Activated CD8-positive, alpha-beta memory T cell treated with anti-CD3 and anti-CD28 coated beads, Interleukin-2, amount 10 ng/mL, durations not matched to agents 7 days and 5 days (primary cell): ENCODE results near the gene POM121C. TPM values are rescaled to one million over a fixed set of nuclear protein-coding genes. Genes with fewer than 3 reads are reported as not detected.
"Not testable (repeated sequence)": the region's sequence is repeated elsewhere in the genome, so short reads cannot be mapped to it uniquely, and the experiment has no call there.

ENCODE experiments used
- ATAC-seq: fragments of 150-1000 bp; cut with Tn5 transposase; one replicate; pipeline ENCODE4 v1.10.0; 2021; ENCODE audit warnings: moderate library complexity
- CTCF ChIA-PET: fragments of 350-600 bp; sonication (Branson Sonifier 250); formaldehyde crosslinking; loops from one replicate; lab custom pipeline; 2021; ENCODE audit warnings: antibody characterized with exemption; lab: Charles Lee
- DNase-seq: peaks from one replicate; pipeline ENCODE4 v3.0.0-alpha.2; 2020
- H3K27ac Mint-ChIP-seq: one replicate; pipeline ENCODE4 v1.8.0; 2021; ENCODE audit warnings: mild to moderate bottlenecking, mixed read lengths
- H3K27me3 Mint-ChIP-seq: one replicate; pipeline ENCODE4 v1.8.0; 2021; ENCODE audit warnings: mixed read lengths
- H3K36me3 Mint-ChIP-seq: one replicate; pipeline ENCODE4 v1.8.0; 2021; ENCODE audit warnings: mild to moderate bottlenecking, mixed read lengths
- H3K4me1 Mint-ChIP-seq: one replicate; pipeline ENCODE4 v1.8.0; 2021; ENCODE audit warnings: mixed read lengths
- H3K4me3 Mint-ChIP-seq: one replicate; pipeline ENCODE4 v1.8.0; 2021; ENCODE audit warnings: mild to moderate bottlenecking, moderate library complexity, mixed read lengths
- H3K9me3 Mint-ChIP-seq: one replicate; pipeline ENCODE4 v1.8.0; 2022; ENCODE audit warnings: low read depth, mixed read lengths
- total RNA-seq, 2 experiments: library from RNA; stranded (reverse); gene quantifications; one replicate each; pipeline ENCODE4 v1.2.3, GENCODE V29; 2021

The POM121C gene
- total RNA-seq, 2 experiments from 2014 or later: 73.3 to 73.6 TPM

DNA sequence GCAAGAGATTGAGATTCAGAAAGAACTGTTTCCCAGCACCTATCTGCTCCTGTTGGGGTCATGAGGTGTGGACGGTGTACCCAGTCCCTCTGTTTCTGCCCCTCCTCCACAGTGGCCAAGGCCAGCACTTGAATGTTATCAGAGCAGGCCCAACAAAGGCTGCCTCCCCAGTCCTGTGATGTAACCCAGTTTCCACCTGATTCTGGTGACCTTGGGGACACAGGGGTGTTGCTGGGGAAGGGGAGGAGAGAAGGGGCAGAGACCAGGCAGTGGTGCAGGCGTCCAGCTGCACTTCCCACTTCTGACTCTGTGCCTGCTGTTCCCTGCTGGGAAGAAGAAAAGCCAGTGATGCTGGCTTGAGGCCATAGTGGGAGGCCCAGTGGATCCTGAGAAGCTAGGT, 88.2 kb downstream of the POM121C start:
- DNase-seq, H3K4me3 Mint-ChIP-seq, H3K9me3 Mint-ChIP-seq, H3K4me1 Mint-ChIP-seq, CTCF ChIA-PET, ATAC-seq, H3K27me3 Mint-ChIP-seq, H3K36me3 Mint-ChIP-seq, H3K27ac Mint-ChIP-seq: not testable (repeated sequence)

DNA sequence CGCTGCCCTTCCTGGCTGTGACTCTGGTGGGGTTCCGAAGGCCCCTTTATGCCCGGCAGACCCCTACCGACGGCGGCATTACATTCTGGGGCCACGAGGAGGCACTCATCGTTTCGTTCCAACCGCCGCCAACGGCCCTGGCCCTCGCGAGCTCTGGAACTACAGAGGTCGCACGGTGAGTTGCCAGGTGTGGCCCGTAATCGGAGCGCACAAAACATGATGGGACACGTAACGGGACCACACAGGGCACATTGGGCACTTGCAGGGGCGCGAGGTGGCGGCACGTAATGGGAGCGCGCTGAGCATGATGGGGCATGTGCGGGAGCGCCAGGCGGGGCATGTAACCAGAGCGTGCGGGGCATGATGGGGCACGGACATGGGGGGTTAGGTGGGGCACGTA, 90.8 kb downstream of the POM121C start, which contains the start of gene TRIM73:
Gene TRIM73 (plus strand): TSS at position 301 of the 400 bp plus-strand sequence. CDS start 3,305 bp downstream, outside the sequence.
- H3K4me3 Mint-ChIP-seq, H3K27ac Mint-ChIP-seq, ATAC-seq, DNase-seq, CTCF ChIA-PET, H3K36me3 Mint-ChIP-seq, H3K27me3 Mint-ChIP-seq, H3K9me3 Mint-ChIP-seq, H3K4me1 Mint-ChIP-seq: not testable (repeated sequence)

DNA sequence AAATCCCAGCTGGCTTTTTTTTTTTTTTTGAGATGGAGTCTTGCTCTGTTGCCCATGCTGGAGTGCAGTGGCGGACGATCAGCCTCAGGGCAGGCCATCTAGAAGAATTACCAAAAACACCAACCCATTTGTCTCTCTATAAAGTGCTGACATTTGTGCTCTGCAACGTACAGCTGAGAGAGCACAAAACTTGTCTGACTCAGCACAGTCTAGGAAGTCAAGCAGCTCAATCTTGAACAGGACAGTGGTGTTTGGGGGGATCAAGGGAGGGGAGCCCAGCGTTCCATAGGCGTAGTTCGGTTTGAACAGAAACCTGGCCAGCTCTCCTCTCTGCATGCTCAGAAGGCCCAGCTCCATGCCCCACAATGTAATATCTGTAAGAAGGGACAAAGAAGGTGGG, 92.9 kb downstream of the POM121C start:
- ATAC-seq, H3K4me3 Mint-ChIP-seq, H3K27ac Mint-ChIP-seq, H3K27me3 Mint-ChIP-seq, CTCF ChIA-PET, H3K36me3 Mint-ChIP-seq, DNase-seq, H3K4me1 Mint-ChIP-seq, H3K9me3 Mint-ChIP-seq: not testable (repeated sequence)

DNA sequence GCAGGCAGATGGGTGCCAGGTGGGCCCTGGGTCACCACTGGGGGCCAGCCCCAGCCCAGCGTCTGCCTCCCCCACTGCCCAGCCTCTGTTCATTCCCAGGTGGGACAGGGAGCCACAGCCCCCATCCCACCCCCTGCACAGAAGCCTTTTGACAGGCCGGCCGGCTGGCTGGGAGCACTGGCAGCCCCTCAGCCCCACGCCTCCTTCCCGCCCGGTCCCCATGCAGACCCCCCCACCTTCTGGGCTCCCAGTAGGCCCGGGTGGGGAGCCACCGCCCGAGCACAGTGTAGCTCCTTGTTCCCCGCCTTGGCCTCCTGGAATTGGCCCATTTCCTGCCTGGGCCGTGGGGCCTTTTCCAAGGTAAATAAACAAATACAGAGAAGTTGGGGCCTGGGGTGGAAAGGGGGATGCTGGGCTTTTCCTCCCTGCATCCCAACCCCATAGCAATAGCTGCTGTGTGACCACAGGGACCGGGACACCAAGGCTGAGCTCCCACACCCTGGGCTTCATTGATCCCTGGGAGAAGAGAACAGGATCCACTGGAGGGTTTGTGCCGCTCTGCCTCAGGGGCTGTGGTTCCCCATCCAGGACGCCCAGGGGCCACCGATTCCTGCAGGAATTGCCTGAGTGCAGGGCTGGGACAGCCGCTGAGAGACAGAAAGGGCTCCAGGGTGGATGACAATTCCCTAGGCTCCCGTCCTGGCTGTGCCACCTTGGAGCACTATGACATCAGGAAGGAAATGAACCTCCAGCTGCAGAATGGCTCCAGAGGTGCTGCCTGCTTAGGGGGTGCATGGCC, 111.4 kb downstream of the POM121C start:
- H3K27ac Mint-ChIP-seq, CTCF ChIA-PET, H3K36me3 Mint-ChIP-seq, H3K9me3 Mint-ChIP-seq, H3K27me3 Mint-ChIP-seq, DNase-seq, H3K4me3 Mint-ChIP-seq, ATAC-seq, H3K4me1 Mint-ChIP-seq: not testable (repeated sequence)

DNA sequence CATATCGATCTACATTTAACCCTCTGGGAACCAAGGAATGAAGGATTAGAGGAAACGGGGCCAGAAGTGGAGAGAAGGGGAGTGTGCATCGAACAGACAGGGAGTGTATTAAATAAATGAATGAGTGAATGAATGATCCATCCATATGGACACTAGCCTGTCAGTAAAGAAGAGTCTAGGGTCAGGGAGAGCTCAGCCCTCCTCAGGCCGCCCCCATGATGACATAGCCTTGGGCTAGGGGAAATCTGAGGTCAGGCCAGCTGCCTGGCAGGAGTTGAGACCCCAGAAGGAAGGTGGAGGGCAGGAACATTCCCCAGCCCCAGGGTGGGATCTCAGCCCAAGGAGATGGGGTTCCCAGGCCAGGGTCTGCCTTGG, 112.0 kb downstream of the POM121C start:
- DNase-seq, CTCF ChIA-PET, H3K36me3 Mint-ChIP-seq, H3K4me3 Mint-ChIP-seq, H3K27me3 Mint-ChIP-seq, H3K27ac Mint-ChIP-seq, H3K4me1 Mint-ChIP-seq, H3K9me3 Mint-ChIP-seq, ATAC-seq: not testable (repeated sequence)

DNA sequence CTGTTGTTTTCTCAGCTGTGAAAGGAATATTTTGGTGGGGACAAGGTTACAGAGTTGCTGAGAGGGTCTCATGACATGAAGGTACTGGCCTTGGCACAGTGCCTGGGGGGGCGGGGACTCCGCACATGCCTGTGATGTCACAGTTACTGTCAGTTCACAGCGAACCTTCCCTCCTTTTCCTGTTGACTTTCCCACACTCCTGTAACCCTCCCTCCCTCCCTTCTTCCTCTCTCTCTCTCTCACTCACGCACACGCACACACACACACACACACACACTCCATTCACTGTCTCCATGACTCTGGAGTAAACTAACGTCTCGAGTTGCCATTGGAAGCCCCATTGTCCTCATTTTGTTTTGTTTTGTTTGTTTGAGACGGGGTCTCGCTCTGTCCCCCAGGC, 118.8 kb downstream of the POM121C start:
- CTCF ChIA-PET, H3K27ac Mint-ChIP-seq, H3K36me3 Mint-ChIP-seq, H3K4me1 Mint-ChIP-seq, H3K4me3 Mint-ChIP-seq, H3K9me3 Mint-ChIP-seq, ATAC-seq, DNase-seq, H3K27me3 Mint-ChIP-seq: not testable (repeated sequence)

Other genes starting within 250 kb of the POM121C start
- 1 to 10 TPM; 4.4 to 7.9 TPM for gene TRIM73, start 90.7 kb downstream of the POM121C start, total RNA-seq
- gene SPDYE5, start 6.0 kb upstream of the POM121C start, total RNA-seq: under 1 TPM in 1 of 2 experiments, not detected in 1; 0.15 TPM